Omental fat pad (tissue), 4 donors: ENCODE results near the gene GRID1. TPM values are rescaled to one million over a fixed set of nuclear protein-coding genes. Genes with fewer than 3 reads are reported as not detected.

Source experiments
- ATAC-seq: fragments of 150-250 bp; one replicate; pipeline ENCODE4 v1.9.1; 2016; ENCODE audit warnings: mild to moderate bottlenecking, moderate library complexity; ENCODE audit not compliant: low FRiP score
- DNase-seq: peaks from one replicate; pipeline ENCODE4 v3.0.0-alpha.2; 2019; ENCODE audit warnings: low spot score
- CTCF ChIP-seq, 3 donors: fragments of 450-650 bp; IDR thresholded peaks; one replicate each; pipeline ENCODE4 v1.5.1; 2016 to 2017; ENCODE audit warnings: antibody characterized with exemption in 3 of 3, mild to moderate bottlenecking in 3 of 3, moderate library complexity in 2 of 3
- total RNA-seq, 4 donors: library from RNA; depleted of rRNA; stranded (reverse); fragments of >200 nt; gene quantifications; one replicate each; pipeline ENCODE4 v1.1.0, GENCODE V29; 2016

GRID1 gene
- total RNA-seq, 4 donors from 2014 or later, result 1.5 to 3.5 (median 2.4) TPM

- ATAC-seq, result no peak
- TF ChIP-seq CTCF (IDR thresholded peaks at IDR 0.05), result no peak
- no peak for DNase-seq
These were observed 745.0 kb downstream of the GRID1 start for GRCh38 chr10:85621562-85621961.

GRCh38 chr10:85620807-85621206, 745.8 kb downstream of the GRID1 start:
- no peak for ATAC-seq
- DNase-seq, result no peak
- no peak for TF ChIP-seq CTCF (IDR thresholded peaks at IDR 0.05)

- ATAC-seq, result no peak
- DNase-seq, result no peak
- no peak for TF ChIP-seq CTCF (IDR thresholded peaks at IDR 0.05)
These were observed 746.8 kb downstream of the GRID1 start for GRCh38 chr10:85619832-85620231.

GRCh38 chr10:85618841-85619240, 747.8 kb downstream of the GRID1 start:
- ATAC-seq, result no peak
- TF ChIP-seq CTCF (IDR thresholded peaks at IDR 0.05), result no peak
- no peak for DNase-seq

- DNase-seq (no peak), ATAC-seq (no peak)
- no peak for TF ChIP-seq CTCF (IDR thresholded peaks at IDR 0.05)
These were observed 748.6 kb downstream of the GRID1 start for GRCh38 chr10:85617751-85618546.

- no peak for ATAC-seq
- no peak for TF ChIP-seq CTCF (IDR thresholded peaks at IDR 0.05)
- DNase-seq, result no peak
These were observed 751.0 kb downstream of the GRID1 start for GRCh38 chr10:85615556-85615955.

- TF ChIP-seq CTCF (IDR thresholded peaks at IDR 0.05), result no peak
- no peak for ATAC-seq
- DNase-seq, result no peak
These were observed 751.6 kb downstream of the GRID1 start for GRCh38 chr10:85614981-85615380.
